Naive B cell (primary cell): Measurements from ENCODE around the gene PHACTR1. TPM values are rescaled to one million over a fixed set of nuclear protein-coding genes. Genes with fewer than 3 reads are reported as not detected.
"Not testable (repeated sequence)": the region's sequence is repeated elsewhere in the genome, so short reads cannot be mapped to it uniquely, and the experiment has no call there.

Source experiments
- ATAC-seq, 2 donors: fragments of 150-1000 bp; cut with Tn5 transposase; 2 replicates each; pipeline ENCODE4 v1.10.0; 2021; ENCODE audit warnings: low read depth in 2 of 2, mild to moderate bottlenecking in 2 of 2, moderate library complexity in 2 of 2
- DNase-seq: peaks from one replicate; pipeline ENCODE4 v3.0.0; 2022
- H3K27ac Mint-ChIP-seq, 6 donors: one replicate each; pipeline ENCODE4 v1.8.0; 2020 to 2022; ENCODE audit warnings: mild to moderate bottlenecking in 6 of 6, mixed read lengths in 6 of 6, moderate library complexity in 5 of 6, inconsistent platforms in 2 of 6
- H3K27me3 Mint-ChIP-seq, 3 donors: one replicate each; pipeline ENCODE4 v1.8.0; 2021 to 2022; ENCODE audit warnings: mixed read lengths in 3 of 3, mild to moderate bottlenecking in 1 of 3
- H3K36me3 Mint-ChIP-seq, 2 donors: one replicate each; pipeline ENCODE4 v1.8.0; 2020 to 2022; ENCODE audit warnings: mixed read lengths in 2 of 2, inconsistent platforms in 1 of 2, mild to moderate bottlenecking in 1 of 2
- H3K4me1 Mint-ChIP-seq, 3 donors: one replicate each; pipeline ENCODE4 v1.8.0; 2020 to 2022; ENCODE audit warnings: mixed read lengths in 3 of 3, inconsistent platforms in 1 of 3, mild to moderate bottlenecking in 1 of 3, moderate library complexity in 1 of 3
- H3K4me3 Mint-ChIP-seq, 8 donors: one replicate each; pipeline ENCODE4 v1.8.0; 2020 to 2022; ENCODE audit warnings: mild to moderate bottlenecking in 8 of 8, mixed read lengths in 8 of 8, moderate library complexity in 8 of 8, inconsistent platforms in 2 of 8
- H3K9me3 Mint-ChIP-seq, 7 donors: one replicate each; pipeline ENCODE4 v1.8.0; 2020 to 2022; ENCODE audit warnings: mixed read lengths in 7 of 7, mild to moderate bottlenecking in 5 of 7, inconsistent platforms in 2 of 7, moderate library complexity in 1 of 7
- polyA plus RNA-seq, 6 donors: library from polyadenylated mRNA; unstranded; fragments of 300-500 nt; fragmentation: Illumina TruSeq; gene quantifications; one replicate each; pipeline ENCODE4 v1.2.3, GENCODE V29; 2021; ENCODE audit warnings: low read depth in 6 of 6

Gene PHACTR1
- polyA plus RNA-seq, 6 donors from 2014 or later = 61.4 to 110 (median 75.1) TPM

DNA sequence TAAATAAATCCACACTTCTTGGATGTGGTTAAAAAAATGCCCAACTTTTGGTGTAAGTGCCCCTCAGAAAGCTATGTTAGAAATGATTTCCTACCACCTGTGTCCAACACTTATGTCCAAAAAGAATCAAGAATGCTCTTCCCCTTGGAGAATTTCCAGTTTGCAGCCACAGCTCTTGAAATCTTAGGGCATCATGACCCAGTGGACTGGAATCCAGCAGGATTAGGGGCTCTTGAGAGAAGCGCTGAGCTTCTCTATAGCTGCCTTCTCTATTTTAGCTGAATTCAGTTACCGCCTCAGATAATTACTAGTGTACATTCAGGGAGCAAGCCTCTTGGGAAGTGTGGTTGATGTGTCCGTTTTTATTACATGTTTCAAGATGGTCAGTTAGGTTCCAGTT lies 2.5 kb downstream of the PHACTR1 start:
- no peak for ATAC-seq
- H3K4me1 Mint-ChIP-seq = no peaks in the 10 kb centered on the region
- no peak for DNase-seq
- H3K36me3 Mint-ChIP-seq = no peaks in the 10 kb centered on the region
- H3K27ac Mint-ChIP-seq = no peak overlapping the region
- H3K27me3 Mint-ChIP-seq = peaks cover 23 to 34% (median 26%) of the 10 kb centered on the region in 3 donors
- no peak overlapping the region for H3K4me3 Mint-ChIP-seq
- H3K9me3 Mint-ChIP-seq = peaks cover 0 to 6% (median 0%) of the 10 kb centered on the region in 7 donors

DNA sequence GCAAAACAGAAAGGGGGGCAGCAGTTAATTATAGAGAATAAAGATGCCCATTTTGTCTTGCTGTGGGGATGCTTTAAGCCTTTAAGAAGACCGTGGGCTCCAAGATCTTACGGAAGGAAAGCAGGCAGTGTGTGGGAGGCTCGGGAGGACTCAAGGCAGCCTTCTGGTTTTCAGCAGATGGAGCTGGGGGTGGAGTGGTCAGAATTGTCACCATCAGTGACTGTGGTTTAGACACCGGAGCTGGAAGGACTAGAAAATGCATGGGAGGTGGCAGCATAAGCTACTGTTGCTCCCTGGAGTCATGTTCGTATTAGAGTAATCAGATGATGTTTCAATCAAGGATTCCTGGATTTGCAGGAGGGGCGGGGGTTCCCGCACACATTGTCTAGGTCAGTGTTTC lies 3.7 kb downstream of the PHACTR1 start:
- Mint-ChIP-seq H3K27me3 (peaks cover 21 to 31% (median 22%) of the 10 kb centered on the region in 3 donors), H3K27ac (no peak overlapping the region), H3K36me3 (no peaks in the 10 kb centered on the region), H3K4me1 (no peaks in the 10 kb centered on the region), H3K4me3 (no peak overlapping the region), H3K9me3 (peaks cover 0 to 5% (median 2%) of the 10 kb centered on the region in 7 donors)
- no peak for ATAC-seq
- no peak for DNase-seq

DNA sequence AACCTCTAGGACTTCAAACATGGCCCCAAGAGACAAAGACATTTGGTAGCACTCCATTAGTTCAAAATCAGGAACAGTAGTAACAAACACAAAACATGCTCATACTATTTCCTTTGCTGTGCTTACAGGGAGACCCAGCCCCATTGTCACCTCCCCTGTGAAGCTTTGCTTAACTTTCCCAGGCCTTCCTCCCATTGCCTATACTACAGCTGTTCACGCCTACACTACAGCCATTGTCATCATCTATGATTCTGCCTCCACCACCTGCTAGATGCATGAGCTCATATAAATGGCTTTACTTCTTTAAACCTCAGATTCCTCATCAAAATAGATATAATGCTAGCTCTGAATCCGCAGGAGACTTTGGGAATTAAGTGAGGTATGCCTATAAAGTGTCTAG lies 8.7 kb downstream of the PHACTR1 start:
- no peak overlapping the region for H3K4me3 Mint-ChIP-seq
- H3K36me3 Mint-ChIP-seq = no peaks in the 10 kb centered on the region
- H3K9me3 Mint-ChIP-seq = peaks cover 0 to 4% (median 2%) of the 10 kb centered on the region in 7 donors
- H3K27ac Mint-ChIP-seq = no peak overlapping the region
- DNase-seq (no peak), ATAC-seq (no peak)
- H3K27me3 Mint-ChIP-seq = peaks cover 18 to 25% (median 18%) of the 10 kb centered on the region in 3 donors
- no peaks in the 10 kb centered on the region for H3K4me1 Mint-ChIP-seq

DNA sequence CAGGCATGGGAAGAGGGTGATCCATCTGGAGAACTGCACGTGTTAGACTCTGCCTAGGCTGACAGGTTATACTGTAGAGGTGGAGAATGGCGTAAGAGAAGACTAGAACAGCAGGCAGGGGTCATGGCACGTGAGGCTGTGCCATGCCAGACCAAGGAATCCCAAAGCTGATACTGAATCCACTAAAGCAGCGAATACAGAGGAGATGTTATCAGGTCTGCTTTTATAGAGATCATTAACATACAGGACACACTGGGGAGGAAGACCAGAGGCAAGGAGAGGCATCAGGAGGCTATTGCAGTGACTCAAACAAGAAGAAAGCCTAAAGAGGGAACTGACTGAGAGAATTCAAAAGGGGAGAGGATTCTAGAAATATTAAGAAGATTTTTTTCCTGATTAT lies 12.9 kb downstream of the PHACTR1 start:
- H3K4me3 Mint-ChIP-seq = no peak overlapping the region
- H3K27ac Mint-ChIP-seq = peak overlapping the region in 1 of 6 donors; percentile 62
- H3K4me1 Mint-ChIP-seq = no peaks in the 10 kb centered on the region
- H3K36me3 Mint-ChIP-seq = no peaks in the 10 kb centered on the region
- H3K27me3 Mint-ChIP-seq = peaks cover 10 to 23% (median 11%) of the 10 kb centered on the region in 3 donors
- ATAC-seq (no peak), DNase-seq (no peak)
- peaks cover 0 to 6% (median 3%) of the 10 kb centered on the region in 7 donors for H3K9me3 Mint-ChIP-seq

DNA sequence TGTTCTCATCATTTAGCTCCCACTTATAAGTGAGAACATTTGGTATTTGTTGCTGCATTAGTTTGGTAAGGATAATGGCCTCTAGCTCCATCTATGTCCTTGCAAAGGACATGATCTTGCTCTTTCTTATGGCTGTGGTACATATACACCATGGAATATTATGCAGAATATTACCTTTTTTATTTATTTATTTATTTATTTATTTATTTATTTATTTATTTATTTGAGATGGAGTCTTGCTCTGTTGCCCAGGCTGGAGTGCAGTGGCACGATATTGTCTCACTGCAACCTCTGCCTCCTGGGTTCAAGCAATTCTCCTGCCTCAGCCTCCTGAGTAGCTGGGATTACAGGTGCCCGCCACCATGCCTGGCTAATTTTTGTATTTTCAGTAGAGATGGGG lies 14.2 kb downstream of the PHACTR1 start:
- DNase-seq, H3K36me3 Mint-ChIP-seq, H3K4me3 Mint-ChIP-seq, H3K4me1 Mint-ChIP-seq, H3K27ac Mint-ChIP-seq, ATAC-seq: not testable (repeated sequence)
- H3K27me3 Mint-ChIP-seq = peaks cover 10 to 31% (median 17%) of the 10 kb centered on the region in 3 donors
- peaks cover 0 to 16% (median 8%) of the 10 kb centered on the region in 7 donors for H3K9me3 Mint-ChIP-seq

DNA sequence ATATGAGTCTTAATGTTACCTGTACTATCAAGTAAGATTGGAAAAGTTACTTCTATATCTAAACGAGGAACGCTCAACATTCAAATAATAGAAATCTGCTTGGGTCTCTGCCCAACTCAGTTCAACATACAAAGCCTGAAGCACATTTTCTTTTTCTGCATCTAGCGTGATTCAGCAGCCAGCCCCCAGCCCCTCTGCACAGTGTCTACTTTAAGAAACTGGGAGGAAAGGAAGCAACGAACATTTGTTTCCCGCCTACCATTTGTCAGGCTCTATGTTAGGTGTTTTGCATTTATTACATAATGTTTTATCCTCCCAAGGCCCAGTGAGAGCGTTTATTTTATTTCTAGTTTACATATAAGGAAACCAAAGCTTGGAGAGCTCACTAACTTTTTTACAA lies 17.3 kb downstream of the PHACTR1 start:
- Mint-ChIP-seq H3K27me3 (peaks cover 6 to 22% (median 18%) of the 10 kb centered on the region in 3 donors), H3K9me3 (peaks cover 0 to 22% (median 8%) of the 10 kb centered on the region in 7 donors), H3K4me3 (no peak overlapping the region), H3K4me1 (no peaks in the 10 kb centered on the region), H3K36me3 (no peaks in the 10 kb centered on the region), H3K27ac (no peak overlapping the region)
- no peak for ATAC-seq
- no peak for DNase-seq

DNA sequence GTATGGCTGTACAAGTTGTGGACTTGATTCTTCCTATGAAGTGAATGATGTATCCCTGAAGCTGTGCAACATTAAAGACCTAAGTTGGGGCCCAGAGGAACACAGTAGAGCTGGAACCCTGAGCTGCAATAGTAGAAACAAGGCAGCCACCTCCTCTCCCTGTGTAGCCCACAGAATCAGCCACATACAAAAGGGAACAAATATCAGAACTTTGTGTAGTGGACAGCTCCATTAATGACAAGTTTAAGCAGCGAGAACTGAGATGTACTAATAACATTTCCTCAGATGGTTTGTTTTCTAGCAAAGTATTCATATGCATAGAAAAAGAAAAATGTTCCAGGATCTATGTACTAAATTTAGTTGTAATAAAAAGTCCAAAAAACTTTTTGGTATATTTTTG lies 19.2 kb downstream of the PHACTR1 start:
- peaks cover 0 to 22% (median 8%) of the 10 kb centered on the region in 7 donors for H3K9me3 Mint-ChIP-seq
- peaks cover 12 to 15% (median 13%) of the 10 kb centered on the region in 3 donors for H3K27me3 Mint-ChIP-seq
- H3K36me3 Mint-ChIP-seq = no peaks in the 10 kb centered on the region
- DNase-seq (no peak), ATAC-seq (no peak)
- H3K27ac Mint-ChIP-seq = no peak overlapping the region
- H3K4me3 Mint-ChIP-seq = no peak overlapping the region
- H3K4me1 Mint-ChIP-seq = no peaks in the 10 kb centered on the region

DNA sequence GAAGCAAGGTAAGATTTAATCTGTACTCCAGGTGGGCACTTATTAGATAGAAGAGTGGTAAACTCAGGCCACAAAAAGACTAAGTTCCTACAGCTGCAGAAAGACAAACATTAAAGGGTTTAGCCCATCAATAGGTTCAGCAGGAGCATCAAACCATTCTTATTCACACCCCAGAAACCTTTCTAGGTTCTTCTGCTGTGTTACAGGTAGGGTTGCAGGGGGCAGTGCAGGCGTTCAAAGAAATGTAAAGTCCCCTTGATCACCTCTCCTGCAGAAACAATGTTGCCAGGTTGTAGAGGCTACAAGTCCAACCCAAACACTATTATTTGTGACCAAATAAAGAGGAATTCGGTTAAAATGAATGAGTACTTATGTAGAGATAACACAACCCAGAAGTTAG lies 31.8 kb downstream of the PHACTR1 start:
- Mint-ChIP-seq H3K27ac (no peak overlapping the region), H3K4me3 (peak overlapping the region in 1 of 8 donors; percentile 7), H3K27me3 (peaks cover 61 to 67% (median 63%) of the 10 kb centered on the region in 3 donors), H3K36me3 (peaks cover 0 to 17% of the 10 kb centered on the region in 2 donors), H3K9me3 (peaks cover 5 to 41% (median 14%) of the 10 kb centered on the region in 7 donors), H3K4me1 (peaks cover 0 to 8% (median 0%) of the 10 kb centered on the region in 3 donors)
- ATAC-seq (no peak), DNase-seq (no peak)

DNA sequence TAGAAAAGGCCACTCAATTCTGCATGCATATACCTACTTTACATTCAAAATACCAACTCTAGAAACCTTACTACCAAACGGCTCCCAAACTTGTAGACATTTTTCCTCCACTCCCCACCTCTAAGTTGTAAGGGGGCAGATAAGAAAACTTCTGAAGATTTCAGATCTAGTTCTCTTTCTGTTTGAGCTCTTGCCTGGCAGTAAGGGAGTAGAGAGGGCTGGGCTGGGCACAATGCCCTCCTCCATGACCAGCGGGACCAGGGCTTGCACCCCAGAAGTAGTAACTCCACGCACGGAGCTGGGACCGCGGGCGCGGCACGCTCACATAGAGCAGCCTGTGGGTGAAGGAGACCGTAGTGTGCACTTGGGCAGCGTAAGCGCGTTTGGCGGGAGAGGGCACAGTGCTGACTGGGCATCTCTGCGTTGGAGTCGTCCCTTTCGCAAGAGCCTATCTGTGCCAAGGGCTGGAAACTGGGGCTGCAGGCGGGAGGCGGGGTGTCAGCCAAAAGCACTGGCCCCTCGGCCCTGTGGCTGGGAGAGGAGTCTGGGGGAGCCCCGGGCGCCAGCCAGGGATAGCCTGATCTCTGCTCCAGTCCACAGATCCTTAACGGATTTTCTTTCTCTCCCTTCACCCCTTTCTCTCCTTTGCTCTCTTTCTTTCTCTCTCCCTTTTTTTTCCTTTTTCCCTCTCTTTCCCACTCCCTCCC lies 32.4 kb downstream of the PHACTR1 start:
- Mint-ChIP-seq H3K36me3 (peaks cover 0 to 17% of the 10 kb centered on the region in 2 donors), H3K9me3 (peaks cover 5 to 40% (median 14%) of the 10 kb centered on the region in 7 donors), H3K27me3 (peaks cover 61 to 67% (median 63%) of the 10 kb centered on the region in 3 donors), H3K27ac (no peak overlapping the region), H3K4me3 (peak overlapping the region in 4 of 8 donors; percentile 26 to 77 (median 38)), H3K4me1 (peaks cover 0 to 8% (median 0%) of the 10 kb centered on the region in 3 donors)
- ATAC-seq (no peak), DNase-seq (no peak)

DNA sequence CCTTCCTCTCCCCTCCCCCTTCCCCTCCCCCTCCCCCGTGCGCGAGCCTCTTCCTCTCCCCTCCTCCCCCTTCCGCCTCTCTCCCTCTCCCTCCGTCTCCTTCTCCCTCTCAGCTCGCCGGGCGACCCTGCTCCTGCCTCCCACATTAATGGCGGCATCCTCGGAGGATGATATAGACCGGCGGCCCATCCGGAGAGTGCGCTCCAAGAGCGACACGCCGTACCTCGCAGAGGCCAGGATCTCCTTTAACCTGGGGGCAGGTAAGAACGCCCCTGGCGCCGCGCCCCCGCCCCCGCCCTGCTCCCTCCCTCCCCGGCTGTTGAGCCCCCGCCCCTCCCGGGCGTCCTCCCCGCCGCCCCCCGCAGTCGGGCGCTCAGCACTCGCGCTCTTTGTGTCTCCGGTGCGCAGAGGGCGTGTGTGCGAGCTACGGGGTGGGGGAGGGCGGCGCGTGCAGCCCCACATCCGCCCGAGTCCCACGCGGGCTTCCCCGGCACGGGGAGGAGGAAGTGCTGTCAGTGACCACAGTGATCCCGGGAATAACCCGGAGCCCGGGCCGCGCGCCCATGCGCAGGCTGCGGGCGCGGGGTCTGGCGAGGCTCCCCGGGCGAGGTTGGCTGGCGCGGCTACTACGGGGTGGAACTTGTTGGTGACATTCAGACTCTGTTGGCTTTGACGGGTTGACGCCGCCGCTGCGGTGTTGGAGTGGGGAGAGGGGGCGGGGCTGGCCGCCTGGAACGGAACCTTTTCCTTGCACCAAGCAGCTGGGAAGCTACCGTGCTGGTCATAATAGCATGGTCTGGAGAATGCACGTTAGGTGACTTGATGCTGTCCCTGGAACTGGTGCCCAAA lies 33.2 kb downstream of the PHACTR1 start:
- peaks cover 0 to 17% of the 10 kb centered on the region in 2 donors for H3K36me3 Mint-ChIP-seq

DNA sequence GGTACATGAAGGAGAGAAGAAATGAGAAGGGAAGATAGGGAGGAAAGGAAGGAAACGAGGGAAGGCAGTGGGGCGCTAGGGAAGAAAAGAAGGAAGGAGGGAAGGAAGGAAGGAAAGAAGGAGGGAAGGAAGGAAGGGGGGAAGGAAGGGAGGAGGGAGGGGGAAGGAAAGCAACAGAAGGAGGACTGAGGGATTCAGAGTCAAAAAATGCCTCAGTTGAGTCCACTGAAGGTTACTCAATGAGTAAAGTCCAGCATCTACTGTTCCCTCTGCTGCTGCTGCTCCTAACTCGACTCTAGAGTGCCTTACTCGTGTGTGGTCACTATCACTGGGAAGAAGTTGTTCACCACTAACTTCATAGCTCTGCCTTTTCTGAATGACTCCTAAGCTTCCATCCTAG lies 33.8 kb downstream of the PHACTR1 start:
- peaks cover 57 to 67% (median 62%) of the 10 kb centered on the region in 3 donors for H3K27me3 Mint-ChIP-seq
- H3K27ac Mint-ChIP-seq = no peak overlapping the region
- peaks cover 0 to 10% of the 10 kb centered on the region in 2 donors for H3K36me3 Mint-ChIP-seq
- peaks cover 0 to 8% (median 0%) of the 10 kb centered on the region in 3 donors for H3K4me1 Mint-ChIP-seq
- H3K4me3 Mint-ChIP-seq = peak overlapping the region in 2 of 8 donors; percentile 9 to 51
- peaks cover 3 to 27% (median 10%) of the 10 kb centered on the region in 7 donors for H3K9me3 Mint-ChIP-seq
- no peak for DNase-seq
- no peak for ATAC-seq

More for the DNA sequence above, 33.2 kb downstream of the PHACTR1 start:
- Mint-ChIP-seq H3K4me1 (peaks cover 0 to 8% (median 0%) of the 10 kb centered on the region in 3 donors), H3K27ac (no peak overlapping the region), H3K9me3 (peaks cover 5 to 34% (median 14%) of the 10 kb centered on the region in 7 donors), H3K4me3 (peak overlapping the region in 2 of 8 donors; percentile 32 to 51), H3K27me3 (peaks cover 63 to 74% (median 66%) of the 10 kb centered on the region in 3 donors)
- DNase-seq (no peak), ATAC-seq (no peak)

DNA sequence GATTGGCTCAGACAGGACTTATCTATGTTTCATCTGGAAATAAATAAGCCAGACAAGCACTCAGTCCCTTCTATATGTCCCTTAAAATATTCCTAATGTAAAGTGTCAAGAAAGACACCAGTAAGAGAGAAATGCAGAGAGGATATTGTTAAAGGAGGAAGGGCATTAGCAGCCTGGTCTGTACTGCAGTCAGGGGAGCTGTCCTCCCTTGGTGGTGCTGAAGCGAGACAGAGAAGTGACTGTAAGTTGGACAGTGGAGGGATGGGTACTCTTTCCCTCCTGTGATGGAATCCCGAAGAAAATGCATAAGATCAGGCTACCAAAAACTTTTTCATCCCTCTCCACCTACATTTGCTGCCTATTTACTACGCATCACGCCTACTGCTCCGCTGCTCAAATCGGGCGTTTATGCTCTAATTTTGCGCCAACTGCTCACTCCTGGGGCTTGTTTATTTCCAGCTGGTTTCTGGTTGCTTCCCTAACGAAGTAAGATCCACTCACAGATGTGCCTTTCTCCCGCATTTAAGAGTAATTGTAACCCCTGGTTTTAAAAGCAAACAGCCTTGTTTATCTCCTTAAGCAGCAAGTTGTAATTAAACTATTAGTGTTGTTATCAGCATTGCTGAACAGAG lies 35.2 kb downstream of the PHACTR1 start:
- no peak overlapping the region for H3K27ac Mint-ChIP-seq

DNA sequence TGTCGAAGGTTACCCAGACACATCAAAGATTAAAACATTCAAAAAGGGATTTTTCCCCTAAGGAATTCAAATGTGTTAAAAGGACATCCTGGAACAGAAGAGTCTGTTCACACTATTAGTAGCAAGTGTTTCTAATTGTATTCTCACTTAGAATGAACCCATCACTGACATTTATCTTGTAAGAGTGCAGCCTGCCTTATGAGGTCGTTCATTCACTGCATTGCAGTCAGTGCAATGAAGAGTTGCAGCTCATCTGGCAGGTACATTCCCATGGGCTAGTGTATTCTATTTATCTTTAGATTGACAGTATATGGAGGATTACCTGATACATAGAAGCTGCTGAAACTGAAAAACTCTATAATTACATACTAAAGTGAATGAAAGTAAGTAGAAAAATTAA lies 36.5 kb downstream of the PHACTR1 start:
- no peak overlapping the region for H3K4me3 Mint-ChIP-seq
- peaks cover 0 to 16% of the 10 kb centered on the region in 2 donors for H3K36me3 Mint-ChIP-seq
- no peak overlapping the region for H3K27ac Mint-ChIP-seq
- H3K4me1 Mint-ChIP-seq = peaks cover 0 to 8% (median 0%) of the 10 kb centered on the region in 3 donors
- peaks cover 3 to 16% (median 9%) of the 10 kb centered on the region in 7 donors for H3K9me3 Mint-ChIP-seq
- no peak for DNase-seq
- no peak for ATAC-seq
- H3K27me3 Mint-ChIP-seq = peaks cover 47 to 60% (median 56%) of the 10 kb centered on the region in 3 donors

More for the DNA sequence above, 35.2 kb downstream of the PHACTR1 start:
- DNase-seq = peak; percentile 3
- Mint-ChIP-seq H3K4me3 (no peak overlapping the region), H3K27me3 (peaks cover 49 to 61% (median 61%) of the 10 kb centered on the region in 3 donors), H3K9me3 (peaks cover 2 to 20% (median 7%) of the 10 kb centered on the region in 7 donors), H3K4me1 (peaks cover 0 to 8% (median 0%) of the 10 kb centered on the region in 3 donors), H3K36me3 (peaks cover 0 to 10% of the 10 kb centered on the region in 2 donors)
- ATAC-seq = no peak
